HTERT RPE-1 (cell line): ENCODE data around the gene NISCH.

Source experiments
- in situ Hi-C: fragments of 300-500 bp; cut with MboI; formaldehyde crosslinking; loops from 4 replicates; pipeline ENCODE4 v1.14.3; 2020; ENCODE audit warnings: low sequenced_read_pairs

Gene NISCH

DNA sequence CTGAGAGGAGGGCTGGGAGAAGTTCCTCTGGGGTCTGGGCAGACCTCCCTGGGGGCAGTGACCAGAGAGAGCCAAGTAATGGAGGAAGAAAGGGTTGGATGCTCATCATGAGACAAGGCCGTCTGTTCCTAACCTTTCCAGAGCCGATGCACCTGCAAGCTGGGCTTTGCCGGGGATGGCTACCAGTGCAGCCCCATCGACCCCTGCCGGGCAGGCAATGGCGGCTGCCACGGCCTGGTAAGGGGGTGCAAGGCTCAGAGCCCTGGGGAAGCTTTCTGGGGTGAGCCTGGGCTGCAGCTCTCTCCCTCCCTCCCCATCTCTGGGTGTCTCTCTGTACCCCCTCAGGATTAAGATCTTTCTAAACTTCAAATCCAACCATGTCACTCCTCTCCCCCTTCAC is 56.1 kb downstream of the NISCH start:
- in situ Hi-C loops, result no loop called here

DNA sequence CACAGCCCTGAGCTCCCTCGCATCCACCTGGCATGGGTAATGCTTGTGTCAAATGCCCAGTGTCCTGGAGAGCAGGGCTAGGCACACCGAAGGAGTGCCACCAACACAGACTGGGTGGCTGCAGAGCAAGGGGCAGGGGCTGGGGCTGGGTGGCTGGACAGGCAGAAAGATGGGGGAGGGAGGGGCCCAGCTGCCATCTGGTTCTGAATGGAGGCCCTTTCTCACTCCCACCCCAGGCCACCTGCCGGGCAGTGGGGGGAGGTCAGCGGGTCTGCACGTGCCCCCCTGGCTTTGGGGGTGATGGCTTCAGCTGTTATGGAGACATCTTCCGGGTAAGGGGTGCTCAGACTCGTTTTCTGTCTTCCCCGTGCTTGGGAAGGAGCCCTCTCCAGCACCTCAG is 56.7 kb downstream of the NISCH start:
- in situ Hi-C loops, result no loop called here

DNA sequence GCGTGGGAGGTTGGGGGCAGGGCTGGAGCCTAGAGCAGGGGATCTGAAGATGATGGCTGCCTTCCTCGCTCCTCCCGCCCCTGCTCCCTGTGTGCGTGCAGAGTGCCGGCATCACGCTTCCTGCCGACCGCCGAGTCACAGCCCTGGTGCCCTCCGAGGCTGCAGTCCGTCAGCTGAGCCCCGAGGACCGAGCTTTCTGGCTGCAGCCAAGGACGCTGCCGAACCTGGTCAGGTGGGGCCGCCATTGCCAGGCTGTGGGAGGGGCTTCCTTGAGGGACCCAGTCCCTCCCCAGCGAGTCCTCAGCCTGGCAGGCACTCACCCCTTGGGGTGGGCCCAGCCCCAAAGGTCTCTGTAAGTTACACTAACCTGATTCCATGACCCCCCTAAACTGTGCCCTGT is 57.3 kb downstream of the NISCH start:
- in situ Hi-C loops, result no loop called here

DNA sequence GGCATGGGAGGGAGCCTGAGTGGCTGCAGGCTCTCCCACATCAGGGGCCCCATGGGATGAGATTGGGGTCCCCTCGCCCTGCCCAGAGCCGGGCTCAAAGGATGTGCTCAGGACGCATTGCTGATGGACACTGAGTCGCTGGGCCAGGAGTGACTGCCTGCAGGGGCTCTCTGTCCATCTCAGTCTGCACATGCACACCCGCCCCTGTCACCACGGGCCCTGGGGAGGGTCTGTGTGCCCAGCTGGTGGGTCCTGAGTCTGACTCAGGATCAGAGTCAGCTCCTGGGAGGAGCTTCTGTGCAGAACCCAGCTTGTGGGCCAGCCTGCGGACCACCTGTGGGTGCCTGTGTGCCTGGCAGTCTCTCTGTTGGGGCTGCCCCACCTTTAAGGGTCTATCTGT is 57.9 kb downstream of the NISCH start:
- in situ Hi-C loops, result no loop called here

DNA sequence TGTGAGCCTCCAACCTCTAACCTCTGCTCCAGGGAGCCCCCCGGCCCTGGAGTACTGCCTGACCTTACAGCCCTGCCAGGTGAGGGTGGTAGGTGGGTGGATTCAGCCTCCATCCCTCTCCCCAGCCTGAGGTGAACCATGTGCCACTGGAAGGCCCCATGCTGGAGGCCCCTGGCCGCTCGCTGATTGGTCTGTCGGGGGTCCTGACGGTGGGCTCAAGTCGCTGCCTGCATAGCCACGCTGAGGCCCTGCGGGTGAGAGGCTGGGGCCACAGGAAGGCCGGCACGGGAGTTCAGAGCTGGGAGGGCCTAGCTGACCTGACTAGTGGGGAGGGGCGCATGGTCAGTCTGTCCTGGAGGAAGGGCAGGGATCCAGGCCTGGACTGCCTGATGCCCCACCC is 59.2 kb downstream of the NISCH start:
- in situ Hi-C loops, result no loop called here

DNA sequence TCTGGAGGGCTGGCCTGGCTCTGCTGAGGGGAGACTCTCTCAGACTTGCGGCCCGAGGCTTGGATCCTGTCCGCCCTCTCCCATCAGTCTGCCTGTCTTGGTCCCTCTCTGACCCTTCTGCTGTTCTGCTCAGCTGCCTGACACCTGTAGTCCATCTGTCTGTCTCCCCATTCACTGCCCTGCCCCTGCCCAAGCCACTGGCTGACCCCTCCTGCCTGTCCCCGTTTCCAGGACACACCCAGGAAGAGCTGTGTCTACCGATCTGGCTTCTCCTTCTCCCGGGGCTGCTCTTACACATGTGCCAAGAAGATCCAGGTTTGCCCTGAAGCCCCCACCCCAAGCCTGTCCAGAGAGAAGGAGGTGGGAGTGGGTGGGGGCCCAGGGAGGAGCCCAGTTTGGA is 59.8 kb downstream of the NISCH start:
- in situ Hi-C loops, result no loop called here

DNA sequence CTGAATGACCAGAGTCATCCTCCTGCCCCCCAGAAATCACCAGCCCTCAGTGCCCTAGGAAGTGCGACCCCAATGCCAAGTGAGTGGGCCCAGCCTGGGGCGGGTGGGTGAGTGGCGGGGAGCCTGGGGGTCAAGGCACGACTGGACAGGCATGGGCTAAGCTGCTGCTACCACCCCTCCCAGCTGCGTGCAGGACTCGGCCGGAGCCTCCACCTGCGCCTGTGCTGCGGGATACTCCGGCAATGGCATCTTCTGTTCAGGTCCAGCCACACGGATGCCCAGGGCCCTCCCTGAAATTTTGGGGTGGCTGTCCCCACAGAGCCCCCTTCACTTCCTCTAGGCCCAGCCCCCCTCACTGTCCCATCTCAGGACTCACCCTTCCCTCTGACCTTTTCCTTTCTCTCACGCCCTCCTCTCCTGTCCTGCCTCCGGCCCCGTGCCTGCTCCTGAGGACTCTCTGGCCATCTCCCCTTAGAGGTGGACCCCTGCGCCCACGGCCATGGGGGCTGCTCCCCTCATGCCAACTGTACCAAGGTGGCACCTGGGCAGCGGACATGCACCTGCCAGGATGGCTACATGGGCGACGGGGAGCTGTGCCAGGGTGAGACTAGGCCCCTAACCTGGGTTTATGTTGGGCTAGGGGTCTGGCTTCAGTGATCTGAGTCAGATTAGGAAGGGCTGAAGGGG is 61.2 kb downstream of the NISCH start:
- in situ Hi-C loops, result no loop called here

DNA sequence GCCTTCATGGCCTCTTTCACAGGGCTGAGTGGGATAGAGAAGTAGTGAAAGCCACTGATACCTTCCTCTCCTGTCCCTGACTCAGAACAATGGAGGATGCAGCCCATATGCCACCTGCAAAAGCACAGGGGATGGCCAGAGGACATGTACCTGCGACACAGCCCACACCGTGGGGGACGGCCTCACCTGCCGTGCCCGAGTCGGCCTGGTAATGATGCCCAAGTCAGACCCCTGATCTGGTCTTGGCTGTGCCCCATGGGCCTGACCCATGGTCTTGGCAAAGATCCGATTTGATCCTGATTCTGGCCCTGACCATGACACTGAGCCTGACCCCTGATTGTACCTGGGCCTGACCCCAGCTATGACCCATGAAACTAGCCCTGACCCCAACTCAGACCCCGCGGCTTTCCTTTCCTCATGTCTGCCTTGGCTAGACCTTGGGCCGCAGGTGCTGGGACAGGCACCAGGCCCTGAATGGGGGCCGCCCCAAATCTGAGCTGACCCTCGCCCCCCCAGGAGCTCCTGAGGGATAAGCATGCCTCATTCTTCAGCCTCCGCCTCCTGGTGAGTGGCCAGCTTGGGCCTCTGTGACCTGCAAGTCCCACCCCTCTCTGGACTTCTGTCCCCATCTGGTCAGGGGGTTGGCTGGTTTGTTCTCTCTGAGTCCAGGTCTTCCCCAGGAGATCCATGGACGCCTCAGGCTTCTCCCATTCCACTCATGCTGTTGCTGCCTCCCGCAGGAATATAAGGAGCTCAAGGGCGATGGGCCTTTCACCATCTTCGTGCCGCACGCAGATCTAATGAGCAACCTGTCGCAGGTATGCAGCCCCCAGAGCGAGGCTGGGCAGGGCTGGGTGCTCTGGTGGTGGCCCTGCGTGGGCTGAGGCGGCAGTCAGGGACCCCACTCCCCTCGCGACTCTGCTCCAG is 62.7 kb downstream of the NISCH start:
- in situ Hi-C loops, result no loop called here

DNA sequence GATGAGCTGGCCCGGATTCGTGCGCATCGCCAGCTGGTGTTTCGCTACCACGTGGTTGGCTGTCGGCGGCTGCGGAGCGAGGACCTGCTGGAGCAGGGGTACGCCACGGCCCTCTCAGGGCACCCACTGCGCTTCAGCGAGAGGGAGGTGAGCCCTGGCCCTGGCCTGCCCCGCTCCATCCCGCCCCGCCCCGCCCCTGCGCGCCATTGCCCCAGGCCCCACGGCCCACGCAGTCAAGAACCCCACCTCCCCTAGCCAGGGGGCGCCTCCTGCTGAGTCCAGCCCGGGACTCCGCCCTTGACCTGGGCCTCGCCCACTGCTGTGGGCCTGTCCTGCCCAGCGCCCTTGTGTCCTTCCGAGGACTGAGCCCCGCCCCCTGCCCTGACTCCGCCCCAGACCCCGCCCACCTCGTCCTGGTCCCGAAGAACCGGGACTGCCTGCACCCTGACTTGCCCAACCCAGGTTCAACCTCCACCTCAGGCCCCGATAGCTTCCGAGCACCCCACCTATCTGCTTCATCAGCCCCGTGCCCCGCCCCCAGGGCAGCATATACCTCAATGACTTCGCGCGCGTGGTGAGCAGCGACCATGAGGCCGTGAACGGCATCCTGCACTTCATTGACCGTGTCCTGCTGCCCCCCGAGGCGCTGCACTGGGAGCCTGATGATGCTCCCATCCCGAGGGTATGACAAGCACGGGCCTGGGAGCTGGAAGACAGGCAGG is 63.5 kb downstream of the NISCH start:
- in situ Hi-C loops, result no loop called here

DNA sequence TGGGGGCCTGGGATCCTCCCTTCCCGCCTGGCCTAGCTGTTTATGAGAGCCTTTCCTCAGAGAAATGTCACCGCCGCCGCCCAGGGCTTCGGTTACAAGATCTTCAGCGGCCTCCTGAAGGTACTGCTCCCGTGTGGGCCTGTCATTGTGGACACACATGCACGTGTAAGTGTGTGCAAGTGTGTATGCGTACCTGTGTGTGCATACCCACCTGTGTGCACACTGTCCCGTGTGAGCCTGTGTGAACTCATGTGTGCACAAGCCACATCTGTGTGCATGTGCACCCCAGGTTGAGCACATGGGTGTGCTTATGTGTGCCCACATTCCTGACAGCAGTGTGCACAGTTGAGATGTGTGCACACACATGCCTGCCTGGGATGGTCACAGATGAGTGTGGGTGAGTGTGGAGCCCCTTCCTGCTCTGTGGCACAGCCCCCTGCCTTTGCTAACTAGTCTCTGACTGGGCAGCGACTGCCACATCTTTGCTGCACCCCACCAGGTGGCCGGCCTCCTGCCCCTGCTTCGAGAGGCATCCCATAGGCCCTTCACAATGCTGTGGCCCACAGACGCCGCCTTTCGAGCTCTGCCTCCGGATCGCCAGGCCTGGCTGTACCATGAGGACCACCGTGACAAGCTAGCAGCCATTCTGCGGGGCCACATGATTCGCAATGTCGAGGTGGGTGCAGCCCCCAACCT is 64.2 kb downstream of the NISCH start:
- in situ Hi-C loops, result no loop called here

DNA sequence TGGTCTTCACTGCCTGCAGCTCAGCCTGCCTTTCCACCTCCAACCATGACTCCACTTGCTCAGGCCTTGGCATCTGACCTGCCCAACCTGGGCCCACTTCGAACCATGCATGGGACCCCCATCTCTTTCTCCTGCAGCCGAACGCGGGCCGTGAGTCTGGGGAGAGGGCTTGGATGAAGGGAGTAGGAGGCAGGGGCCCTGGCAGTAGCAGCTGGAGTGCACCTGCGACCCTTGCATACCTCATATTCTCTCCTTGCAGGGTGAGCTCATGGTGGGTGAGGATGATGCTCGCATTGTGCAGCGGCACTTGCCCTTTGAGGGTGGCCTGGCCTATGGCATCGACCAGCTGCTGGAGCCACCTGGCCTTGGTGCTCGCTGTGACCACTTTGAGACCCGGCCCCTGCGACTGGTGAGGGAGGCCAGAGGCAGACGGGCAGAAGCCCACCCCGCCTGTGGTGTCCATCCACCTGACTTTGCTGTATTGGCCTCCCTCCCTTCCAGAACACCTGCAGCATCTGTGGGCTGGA is 64.8 kb downstream of the NISCH start:
- in situ Hi-C loops, result no loop called here

DNA sequence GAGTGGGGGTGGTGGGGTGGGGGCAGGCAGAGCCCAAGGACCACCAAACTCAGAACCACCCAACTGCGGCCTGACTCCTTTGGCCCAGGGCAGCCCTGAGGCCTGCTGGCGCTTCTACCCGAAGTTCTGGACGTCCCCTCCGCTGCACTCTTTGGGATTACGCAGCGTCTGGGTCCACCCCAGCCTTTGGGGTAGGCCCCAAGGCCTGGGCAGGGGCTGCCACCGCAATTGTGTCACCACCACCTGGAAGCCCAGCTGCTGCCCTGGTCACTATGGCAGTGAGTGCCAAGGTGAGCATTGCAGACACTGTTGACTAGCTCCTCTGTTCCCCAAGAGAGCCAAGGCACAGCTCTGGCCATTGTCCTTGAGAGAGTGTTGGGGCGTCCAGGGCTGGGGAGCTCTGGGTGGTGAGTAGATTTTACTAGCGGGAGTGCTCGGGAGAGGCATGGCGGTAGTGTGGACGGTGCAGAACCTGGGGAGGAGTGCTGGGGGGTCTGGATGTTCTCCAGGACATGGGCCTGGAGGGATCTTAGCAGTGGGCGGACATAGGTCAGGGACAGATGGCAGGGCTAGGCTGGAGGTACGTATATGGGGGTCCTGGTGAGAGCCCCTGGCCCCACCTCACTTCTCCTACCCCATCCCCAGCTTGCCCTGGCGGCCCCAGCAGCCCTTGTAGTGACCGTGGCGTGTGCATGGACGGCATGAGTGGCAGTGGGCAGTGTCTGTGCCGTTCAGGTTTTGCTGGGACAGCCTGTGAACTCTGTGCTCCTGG is 65.5 kb downstream of the NISCH start:
- in situ Hi-C loops, result no loop called here

DNA sequence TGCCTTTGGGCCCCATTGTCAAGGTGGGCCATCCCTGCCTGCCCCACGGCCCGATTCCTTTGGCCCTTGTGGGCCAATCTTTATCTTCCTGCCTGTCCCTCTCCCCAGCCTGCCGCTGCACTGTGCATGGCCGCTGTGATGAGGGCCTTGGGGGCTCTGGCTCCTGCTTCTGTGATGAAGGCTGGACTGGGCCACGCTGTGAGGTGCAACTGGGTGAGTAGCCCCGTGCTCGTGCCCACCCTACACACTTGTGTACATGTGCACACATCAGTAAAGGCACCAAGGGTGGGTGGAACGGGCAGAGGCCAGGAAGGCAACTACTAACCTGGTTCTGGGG is 66.1 kb downstream of the NISCH start:
- in situ Hi-C loops, result no loop called here

DNA sequence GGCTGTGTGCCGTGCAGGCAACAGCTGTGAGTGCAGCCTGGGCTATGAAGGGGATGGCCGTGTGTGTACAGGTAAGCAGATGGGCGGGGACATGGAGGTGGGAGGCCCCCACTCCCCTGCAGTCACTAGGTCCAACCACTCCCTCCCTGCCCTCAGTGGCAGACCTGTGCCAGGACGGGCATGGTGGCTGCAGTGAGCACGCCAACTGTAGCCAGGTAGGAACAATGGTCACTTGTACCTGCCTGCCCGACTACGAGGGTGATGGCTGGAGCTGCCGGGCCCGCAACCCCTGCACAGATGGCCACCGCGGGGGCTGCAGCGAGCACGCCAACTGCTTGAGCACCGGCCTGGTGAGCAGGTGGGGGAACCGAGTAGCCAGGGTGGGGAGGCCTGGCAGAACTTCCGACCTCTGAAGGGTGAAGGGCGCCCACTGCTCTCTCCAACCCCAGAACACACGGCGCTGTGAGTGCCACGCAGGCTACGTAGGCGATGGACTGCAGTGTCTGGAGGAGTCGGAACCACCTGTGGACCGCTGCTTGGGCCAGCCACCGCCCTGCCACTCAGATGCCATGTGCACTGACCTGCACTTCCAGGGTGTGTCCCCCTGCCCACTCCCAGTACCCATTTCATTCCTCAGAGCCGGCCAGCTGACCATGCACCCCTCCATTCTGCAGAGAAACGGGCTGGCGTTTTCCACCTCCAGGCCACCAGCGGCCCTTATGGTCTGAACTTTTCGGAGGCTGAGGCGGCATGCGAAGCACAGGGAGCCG is 66.7 kb downstream of the NISCH start:
- in situ Hi-C loops, result no loop called here

DNA sequence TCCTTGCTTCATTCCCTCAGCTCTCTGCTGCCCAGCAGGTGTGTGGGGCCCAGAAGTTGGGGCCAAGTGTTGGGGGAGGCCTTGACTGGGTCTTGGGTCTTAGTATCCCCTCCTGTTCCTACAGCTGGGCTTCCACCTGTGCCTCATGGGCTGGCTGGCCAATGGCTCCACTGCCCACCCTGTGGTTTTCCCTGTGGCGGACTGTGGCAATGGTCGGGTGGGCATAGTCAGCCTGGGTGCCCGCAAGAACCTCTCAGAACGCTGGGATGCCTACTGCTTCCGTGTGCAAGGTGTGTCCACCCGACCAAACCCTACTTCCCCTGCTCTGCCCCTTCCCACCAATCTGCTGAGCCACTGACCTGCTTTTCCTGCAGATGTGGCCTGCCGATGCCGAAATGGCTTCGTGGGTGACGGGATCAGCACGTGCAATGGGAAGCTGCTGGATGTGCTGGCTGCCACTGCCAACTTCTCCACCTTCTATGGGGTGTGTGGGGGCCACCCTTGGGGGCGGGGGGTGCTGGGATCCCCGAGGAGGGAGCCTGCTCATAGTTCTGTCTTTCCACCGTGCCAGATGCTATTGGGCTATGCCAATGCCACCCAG is 67.3 kb downstream of the NISCH start:
- in situ Hi-C loops, result no loop called here

DNA sequence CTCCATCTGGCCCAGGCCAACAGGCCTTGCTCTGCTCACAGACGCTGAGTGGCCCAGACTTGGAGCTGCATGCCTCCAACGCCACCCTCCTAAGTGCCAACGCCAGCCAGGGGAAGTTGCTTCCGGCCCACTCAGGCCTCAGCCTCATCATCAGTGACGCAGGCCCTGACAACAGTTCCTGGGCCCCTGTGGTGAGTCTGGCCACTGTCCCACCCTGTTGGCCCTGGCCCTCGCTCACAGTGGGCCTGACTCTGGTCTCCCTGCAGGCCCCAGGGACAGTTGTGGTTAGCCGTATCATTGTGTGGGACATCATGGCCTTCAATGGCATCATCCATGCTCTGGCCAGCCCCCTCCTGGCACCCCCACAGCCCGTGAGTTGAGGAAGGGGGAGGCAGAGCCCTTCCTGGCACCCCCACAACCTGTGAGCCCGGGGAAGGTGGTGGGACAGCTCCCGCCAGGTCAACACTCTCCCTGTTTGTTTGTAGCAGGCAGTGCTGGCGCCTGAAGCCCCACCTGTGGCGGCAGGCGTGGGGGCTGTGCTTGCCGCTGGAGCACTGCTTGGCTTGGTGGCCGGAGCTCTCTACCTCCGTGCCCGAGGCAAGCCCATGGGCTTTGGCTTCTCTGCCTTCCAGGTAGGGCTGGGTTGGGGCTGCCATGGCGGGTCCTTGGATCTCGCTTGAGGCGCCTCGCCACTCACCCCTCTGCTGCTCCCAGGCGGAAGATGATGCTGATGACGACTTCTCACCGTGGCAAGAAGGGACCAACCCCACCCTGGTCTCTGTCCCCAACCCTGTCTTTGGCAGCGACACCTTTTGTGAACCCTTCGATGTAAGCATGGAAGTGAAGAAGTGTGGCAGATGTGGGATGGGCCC is 68.2 kb downstream of the NISCH start:
- in situ Hi-C loops, result no loop called here

DNA sequence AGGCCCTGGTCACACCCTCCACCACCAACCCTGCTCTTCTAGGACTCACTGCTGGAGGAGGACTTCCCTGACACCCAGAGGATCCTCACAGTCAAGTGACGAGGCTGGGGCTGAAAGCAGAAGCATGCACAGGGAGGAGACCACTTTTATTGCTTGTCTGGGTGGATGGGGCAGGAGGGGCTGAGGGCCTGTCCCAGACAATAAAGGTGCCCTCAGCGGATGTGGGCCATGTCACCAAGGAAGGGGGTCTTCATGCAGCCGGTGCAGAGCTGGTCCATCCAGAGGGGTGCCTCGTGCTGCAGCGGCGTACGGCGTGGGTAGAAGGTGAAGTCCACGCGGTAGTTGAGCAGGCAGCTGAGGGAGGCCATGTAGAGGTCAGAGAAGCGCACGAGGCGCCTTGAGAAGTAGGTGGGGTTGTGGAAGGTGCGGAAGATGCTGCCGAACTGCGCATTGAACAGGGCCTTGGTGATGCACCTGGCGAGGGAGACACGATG is 68.9 kb downstream of the NISCH start:
- in situ Hi-C loops, result no loop called here
